ENCODE results near the gene TRAPPC1. TPM values are rescaled to one million over a fixed set of nuclear protein-coding genes. Genes with fewer than 3 reads are reported as not detected.
"Not testable (repeated sequence)": the region's sequence is repeated elsewhere in the genome, so short reads cannot be mapped to it uniquely, and the experiment has no call there.

Gene TRAPPC1
- total and polyA plus RNA-seq, 10 of the 15 experiments (the other 5 are each of a cell fraction or from before 2014, with no cell fraction given) = 31.3 to 306 (median 134) TPM

DNA sequence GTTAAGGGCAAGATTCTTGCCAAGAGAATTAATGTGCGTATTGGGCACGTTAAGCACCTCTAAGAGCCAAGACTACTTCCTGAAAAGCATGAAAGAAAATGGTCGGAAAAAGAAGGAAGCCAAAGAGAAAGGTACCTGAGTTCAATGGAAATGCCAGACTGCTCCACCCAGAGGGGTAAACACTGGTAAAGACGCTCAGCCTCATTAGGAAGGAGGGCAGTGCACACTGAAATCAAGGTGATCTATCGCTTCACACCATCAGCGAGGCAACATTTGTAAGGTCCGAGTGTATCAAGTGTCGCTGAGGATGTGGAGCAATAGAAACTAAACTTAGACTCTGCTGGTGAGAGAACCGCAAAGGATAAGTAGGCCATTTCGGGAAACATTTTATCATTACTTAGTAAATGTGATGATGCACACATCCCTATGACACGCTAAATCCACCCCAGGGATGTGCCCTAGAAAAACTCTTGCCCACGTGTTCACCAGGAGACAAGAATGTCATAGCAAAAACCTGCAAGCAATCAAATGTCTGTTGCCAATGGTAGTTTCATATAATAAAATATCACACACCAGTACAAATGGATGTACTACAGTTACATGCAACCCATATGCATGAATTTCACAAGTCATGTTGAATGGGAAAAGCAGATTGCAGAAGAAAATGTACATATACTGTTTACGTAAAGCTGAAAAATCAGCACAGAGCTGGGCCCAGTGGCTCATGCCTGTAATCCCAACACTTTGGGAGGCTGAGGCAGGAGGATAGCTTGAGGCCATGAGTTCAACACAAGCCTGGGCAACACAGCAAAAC lies 23.9 kb upstream of the TRAPPC1 start:
- RAD21 ChIA-PET (ENCODE audit: unreplicated experiment) = no interaction called here
- WGBS (ENCODE audit: insufficient coverage, insufficient replicate concordance, low lambda C conversion rate, missing lambda C conversion rate) = 80% methylated on average over 13 of the region's 13 CpGs
- Histone ChIP-seq H3K4me3 (no peak overlapping the region), H3K9ac (ENCODE audit: control insufficient read depth, insufficient read depth, low read length) (no peak overlapping the region), H3K4me2 (ENCODE audit: control insufficient read depth, insufficient read depth) (no peak overlapping the region), H2AFZ (ENCODE audit: control insufficient read depth, low read depth, low read length) (no peak overlapping the region), H3K27ac (ENCODE audit: control insufficient read depth, insufficient read depth) (no peak overlapping the region), H3K9me3 (replicated peaks; ENCODE audit: control insufficient read depth, insufficient read depth, low read length) (no peaks in the 10 kb centered on the region), H3K4me1 (ENCODE audit: control insufficient read depth, insufficient read depth, low read length) (peaks cover 12% of the 10 kb centered on the region), H3K27me3 (replicated peaks in 1 of 2; ENCODE audit: control insufficient read depth in 2 of 2, insufficient read depth in 2 of 2, low read length in 1 of 2) (no peaks in the 10 kb centered on the region), H4K20me1 (ENCODE audit: control insufficient read depth, insufficient read depth) (no peaks in the 10 kb centered on the region), H3K36me3 (ENCODE audit: control insufficient read depth in 2 of 2, insufficient read depth in 2 of 2, low read length in 1 of 2) (no peaks in the 10 kb centered on the region), H3K79me2 (ENCODE audit: control insufficient read depth, insufficient read depth, low read length) (no peaks in the 10 kb centered on the region)
- intact Hi-C loops (cut with micrococcal nuclease; ENCODE audit: unreplicated experiment) (no loop called here), in situ Hi-C loops (cut with MboI) (no loop called here)
- ATAC-seq = no peak
- DNase-seq (ENCODE audit: low read depth, low spot score) = no peak
- SMC1A ChIA-PET (ENCODE audit: uncharacterized antibody, unreplicated experiment) = no interaction called here
- POLR2A ChIA-PET = no interaction called here
- no peak for FAIRE-seq
- no TSS peak for BruUV-seq (replicated peaks)
- no peak for TF ChIP-seq HDAC6 (IDR thresholded peaks at IDR 0.05; ENCODE audit: unreplicated experiment)
- TF ChIP-seq SMC3 (IDR thresholded peaks at IDR 0.05; ENCODE audit: borderline replicate concordance, low read length) = no peak
- TF ChIP-seq, protein P1, sequence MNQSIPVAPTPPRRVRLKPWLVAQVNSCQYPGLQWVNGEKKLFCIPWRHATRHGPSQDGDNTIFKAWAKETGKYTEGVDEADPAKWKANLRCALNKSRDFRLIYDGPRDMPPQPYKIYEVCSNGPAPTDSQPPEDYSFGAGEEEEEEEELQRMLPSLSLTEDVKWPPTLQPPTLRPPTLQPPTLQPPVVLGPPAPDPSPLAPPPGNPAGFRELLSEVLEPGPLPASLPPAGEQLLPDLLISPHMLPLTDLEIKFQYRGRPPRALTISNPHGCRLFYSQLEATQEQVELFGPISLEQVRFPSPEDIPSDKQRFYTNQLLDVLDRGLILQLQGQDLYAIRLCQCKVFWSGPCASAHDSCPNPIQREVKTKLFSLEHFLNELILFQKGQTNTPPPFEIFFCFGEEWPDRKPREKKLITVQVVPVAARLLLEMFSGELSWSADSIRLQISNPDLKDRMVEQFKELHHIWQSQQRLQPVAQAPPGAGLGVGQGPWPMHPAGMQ (IDR thresholded peaks at IDR 0.05; ENCODE audit: borderline replicate concordance) = no peak
- TF ChIP-seq ZBED1 (IDR thresholded peaks at IDR 0.05; ENCODE audit: borderline replicate concordance) = no peak
- no peak for TF ChIP-seq PML (IDR thresholded peaks at IDR 0.05; ENCODE audit: low read length)
- CTCF ChIA-PET = interaction anchor here (0.6 to 1.1 kb wide), 3 partner anchors 23 to 49 kb away, joined by 3 to 4 read pairs (median 3); partner anchors contain the start of gene CNTROB

DNA sequence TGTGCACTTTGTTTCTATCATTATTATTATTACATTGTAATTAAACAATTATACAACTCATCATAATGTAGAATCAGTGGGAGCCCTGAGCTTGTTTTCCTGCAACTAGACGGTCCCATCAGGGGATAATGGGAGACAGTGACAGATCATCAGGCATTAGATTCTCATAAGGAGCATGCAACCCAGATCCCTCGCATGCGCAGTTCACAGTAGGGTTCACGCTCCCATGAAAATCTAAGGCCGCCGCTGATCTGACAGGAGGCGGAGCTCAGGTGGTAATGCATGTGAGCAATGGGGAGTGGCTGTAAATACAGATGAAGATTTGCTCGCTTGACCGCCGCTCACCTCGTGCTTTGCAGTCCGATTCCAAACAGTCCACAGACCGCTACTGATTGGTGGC lies 21.5 kb upstream of the TRAPPC1 start:
- H3K4me1 ChIP-seq (ENCODE audit: control insufficient read depth, insufficient read depth, low read length) = peaks cover 12% of the 10 kb centered on the region
- H4K20me1 ChIP-seq (ENCODE audit: control insufficient read depth, insufficient read depth); H3K4me2 ChIP-seq (ENCODE audit: control insufficient read depth, insufficient read depth); DNase-seq (ENCODE audit: low read depth, low spot score); H3K79me2 ChIP-seq (ENCODE audit: control insufficient read depth, insufficient read depth, low read length); FAIRE-seq; H3K36me3 ChIP-seq (ENCODE audit: control insufficient read depth in 2 of 2, insufficient read depth in 2 of 2, low read length in 1 of 2); H3K27me3 ChIP-seq (replicated peaks in 1 of 2; ENCODE audit: control insufficient read depth in 2 of 2, insufficient read depth in 2 of 2, low read length in 1 of 2); in situ Hi-C loops (cut with MboI); H3K27ac ChIP-seq (ENCODE audit: control insufficient read depth, insufficient read depth); intact Hi-C loops (cut with micrococcal nuclease; ENCODE audit: unreplicated experiment); ATAC-seq; H3K4me3 ChIP-seq; H2AFZ ChIP-seq (ENCODE audit: control insufficient read depth, low read depth, low read length); H3K9me3 ChIP-seq (replicated peaks; ENCODE audit: control insufficient read depth, insufficient read depth, low read length); BruUV-seq (replicated peaks); H3K9ac ChIP-seq (ENCODE audit: control insufficient read depth, insufficient read depth, low read length): not testable (repeated sequence)
- ChIA-PET SMC1A (ENCODE audit: uncharacterized antibody, unreplicated experiment) (interaction anchor here (0.9 to 1.5 kb wide), 3 partner anchors 37 to 93 kb away, joined by 3 to 4 read pairs (median 3); no protein-coding TSS in a partner anchor), POLR2A (interaction anchor here (2.4 kb wide), 1 partner anchor 20 kb away, joined by 12 read pairs; the partner anchor contains the start of genes CNTROB and TRAPPC1), CTCF (interaction anchor here (0.7 to 1.8 kb wide), 5 partner anchors 20 to 127 kb away, joined by 3 to 4 read pairs (median 4); partner anchors contain the start of genes CNTROB, RNF227 and TRAPPC1), RAD21 (ENCODE audit: unreplicated experiment) (interaction anchor here (1.5 kb wide), 1 partner anchor 9 kb away, joined by 3 read pairs; no protein-coding TSS in a partner anchor)
- WGBS (ENCODE audit: insufficient coverage, insufficient replicate concordance, low lambda C conversion rate, missing lambda C conversion rate) = 97% methylated on average over 13 of the region's 13 CpGs

Data from GM12878 (cell line).